GM19099 (cell line): ENCODE results near the gene KLLN.

Experiments used
- POLR2A ChIP-seq: IDR thresholded peaks from 3 replicates; pipeline ENCODE4 v1.6.1; 2011; ENCODE audit warnings: low read depth; ENCODE audit not compliant: insufficient read length; ENCODE audit errors: extremely low read depth

The KLLN gene

GRCh38 chr10:87845624-87845998 lies 17.7 kb downstream of the KLLN start:
- no peak for TF ChIP-seq POLR2A

GRCh38 chr10:87844837-87845623 lies 18.3 kb downstream of the KLLN start:
- no peak for TF ChIP-seq POLR2A

GRCh38 chr10:87843714-87844113 lies 19.6 kb downstream of the KLLN start:
- TF ChIP-seq POLR2A, result no peak

- no peak for TF ChIP-seq POLR2A
These were observed 20.4 kb downstream of the KLLN start for GRCh38 chr10:87842776-87843497.

GRCh38 chr10:87842220-87842641 lies 21.1 kb downstream of the KLLN start:
- no peak for TF ChIP-seq POLR2A

GRCh38 chr10:87841186-87841585 lies 22.1 kb downstream of the KLLN start:
- no peak for TF ChIP-seq POLR2A

GRCh38 chr10:87838650-87839049 lies 24.7 kb downstream of the KLLN start:
- no peak for TF ChIP-seq POLR2A

GRCh38 chr10:87837445-87837844 lies 25.9 kb downstream of the KLLN start:
- TF ChIP-seq POLR2A, result no peak

GRCh38 chr10:87836098-87836497 lies 27.2 kb downstream of the KLLN start:
- no peak for TF ChIP-seq POLR2A

- no peak for TF ChIP-seq POLR2A
These were observed 33.2 kb downstream of the KLLN start for GRCh38 chr10:87829986-87830729.

GRCh38 chr10:87827681-87828080 lies 35.7 kb downstream of the KLLN start:
- TF ChIP-seq POLR2A, result no peak

GRCh38 chr10:87826653-87827052 lies 36.7 kb downstream of the KLLN start:
- no peak for TF ChIP-seq POLR2A

- no peak for TF ChIP-seq POLR2A
These were observed 44.1 kb downstream of the KLLN start for GRCh38 chr10:87819289-87819585.

GRCh38 chr10:87818505-87819288 lies 44.6 kb downstream of the KLLN start:
- no peak for TF ChIP-seq POLR2A

- peak; percentile 86 for TF ChIP-seq POLR2A
These were observed 45.5 kb downstream of the KLLN start, which contains the start of gene ATAD1 for GRCh38 chr10:87817609-87818504. ATAD1 (minus strand) TSS chr10:87818226; CDS start chr10:87814599, 3,627 bp downstream.
